ENCODE results near the gene RCAN2. TPM values are rescaled to one million over a fixed set of nuclear protein-coding genes. Genes with fewer than 3 reads are reported as not detected.

The RCAN2 gene
- total RNA-seq, 2 donors from 2014 or later = 96.5 to 210 TPM

GRCh38 chr6:46203391-46204177 lies 287.7 kb downstream of the RCAN2 start:
- no peak overlapping the region for H3K27ac ChIP-seq
- DNase-seq (ENCODE audit: low spot score) = no peak
- no peaks in the 10 kb centered on the region for H3K27me3 ChIP-seq
- H3K4me3 ChIP-seq = no peak overlapping the region
- H3K9me3 ChIP-seq = no peaks in the 10 kb centered on the region
- no peaks in the 10 kb centered on the region for H3K36me3 ChIP-seq
- TF ChIP-seq, protein P1, sequence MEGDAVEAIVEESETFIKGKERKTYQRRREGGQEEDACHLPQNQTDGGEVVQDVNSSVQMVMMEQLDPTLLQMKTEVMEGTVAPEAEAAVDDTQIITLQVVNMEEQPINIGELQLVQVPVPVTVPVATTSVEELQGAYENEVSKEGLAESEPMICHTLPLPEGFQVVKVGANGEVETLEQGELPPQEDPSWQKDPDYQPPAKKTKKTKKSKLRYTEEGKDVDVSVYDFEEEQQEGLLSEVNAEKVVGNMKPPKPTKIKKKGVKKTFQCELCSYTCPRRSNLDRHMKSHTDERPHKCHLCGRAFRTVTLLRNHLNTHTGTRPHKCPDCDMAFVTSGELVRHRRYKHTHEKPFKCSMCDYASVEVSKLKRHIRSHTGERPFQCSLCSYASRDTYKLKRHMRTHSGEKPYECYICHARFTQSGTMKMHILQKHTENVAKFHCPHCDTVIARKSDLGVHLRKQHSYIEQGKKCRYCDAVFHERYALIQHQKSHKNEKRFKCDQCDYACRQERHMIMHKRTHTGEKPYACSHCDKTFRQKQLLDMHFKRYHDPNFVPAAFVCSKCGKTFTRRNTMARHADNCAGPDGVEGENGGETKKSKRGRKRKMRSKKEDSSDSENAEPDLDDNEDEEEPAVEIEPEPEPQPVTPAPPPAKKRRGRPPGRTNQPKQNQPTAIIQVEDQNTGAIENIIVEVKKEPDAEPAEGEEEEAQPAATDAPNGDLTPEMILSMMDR (IDR thresholded peaks at IDR 0.05) = no peak
- no peaks in the 10 kb centered on the region for H3K4me1 ChIP-seq

DNA sequence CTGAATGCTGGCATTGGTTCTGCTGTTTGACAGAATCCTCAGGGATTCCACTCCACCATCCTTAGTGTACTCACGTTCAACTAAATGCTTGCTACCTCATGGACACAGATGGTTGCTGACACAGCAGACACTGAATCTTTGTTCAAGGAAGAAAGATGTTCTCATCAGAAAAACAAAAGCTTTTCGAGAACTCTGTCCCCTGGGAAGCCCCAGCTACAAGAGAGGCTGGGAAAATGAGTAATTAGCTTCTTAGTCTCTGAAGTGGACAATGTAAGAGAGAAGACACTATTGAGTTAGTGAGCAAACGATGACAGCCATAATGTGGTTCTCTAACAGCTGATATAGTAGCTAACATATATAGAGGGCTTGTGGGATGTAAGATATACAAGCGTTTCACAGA lies 289.5 kb downstream of the RCAN2 start:
- TF ChIP-seq, protein P1 (IDR thresholded peaks at IDR 0.05) = no peak
- no peaks in the 10 kb centered on the region for H3K27me3 ChIP-seq
- no peak overlapping the region for H3K4me3 ChIP-seq
- H3K36me3 ChIP-seq = no peaks in the 10 kb centered on the region
- H3K27ac ChIP-seq = no peak overlapping the region
- DNase-seq (ENCODE audit: low spot score) = no peak
- no peaks in the 10 kb centered on the region for H3K9me3 ChIP-seq
- no peaks in the 10 kb centered on the region for H3K4me1 ChIP-seq

DNA sequence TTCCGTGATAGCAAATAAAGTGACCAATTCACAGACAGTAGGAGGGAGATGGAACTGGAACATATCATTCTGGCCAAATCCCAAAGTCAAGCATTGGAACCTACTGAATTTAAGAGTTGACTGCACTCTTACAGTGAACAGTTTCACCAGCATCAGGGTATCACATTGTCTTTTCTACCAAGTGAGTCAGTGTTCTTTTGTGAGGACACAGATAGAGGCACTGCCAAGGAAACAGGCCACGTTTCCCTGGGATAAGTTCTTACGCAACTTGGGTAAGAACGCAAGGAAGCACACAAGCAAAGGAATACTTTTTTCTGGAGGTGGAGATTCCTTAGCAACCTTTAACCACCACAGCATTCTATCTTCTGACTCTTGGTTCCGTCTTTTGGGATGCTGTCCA lies 291.9 kb downstream of the RCAN2 start:
- Histone ChIP-seq H3K36me3 (no peaks in the 10 kb centered on the region), H3K4me1 (no peaks in the 10 kb centered on the region), H3K27me3 (no peaks in the 10 kb centered on the region), H3K27ac (no peak overlapping the region), H3K4me3 (no peak overlapping the region), H3K9me3 (no peaks in the 10 kb centered on the region)
- TF ChIP-seq, protein P1 (IDR thresholded peaks at IDR 0.05) = no peak
- peak; percentile 74 for DNase-seq (ENCODE audit: low spot score)

GRCh38 chr6:46191961-46192360 lies 299.3 kb downstream of the RCAN2 start:
- Histone ChIP-seq H3K9me3 (no peaks in the 10 kb centered on the region), H3K27me3 (no peaks in the 10 kb centered on the region), H3K27ac (no peak overlapping the region), H3K4me1 (no peaks in the 10 kb centered on the region), H3K4me3 (no peak overlapping the region), H3K36me3 (no peaks in the 10 kb centered on the region)
- no peak for DNase-seq (ENCODE audit: low spot score)
- TF ChIP-seq, protein P1 (IDR thresholded peaks at IDR 0.05) = no peak

DNA sequence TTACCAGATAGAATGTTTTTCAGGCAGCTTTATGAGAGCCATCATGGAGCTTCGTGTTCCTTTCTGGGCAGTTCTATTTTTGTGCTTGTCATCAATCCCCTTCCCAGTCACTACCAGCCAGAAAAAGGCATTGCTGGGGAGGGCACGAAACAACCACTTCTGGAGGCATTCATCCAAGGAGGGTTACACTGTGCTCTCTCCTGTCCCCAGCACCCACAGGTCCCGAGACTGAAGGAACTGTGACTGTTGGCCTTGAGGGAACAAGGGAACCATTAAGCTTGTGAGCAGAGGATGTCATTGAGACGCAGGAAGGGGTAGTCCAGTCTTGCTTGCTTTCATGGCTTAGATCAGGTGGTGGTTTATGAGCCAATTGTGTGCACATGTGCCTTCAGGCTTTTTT lies 300.4 kb downstream of the RCAN2 start:
- no peaks in the 10 kb centered on the region for H3K27me3 ChIP-seq
- peak overlapping the region; percentile 63 to 64 for H3K27ac ChIP-seq
- H3K36me3 ChIP-seq = no peaks in the 10 kb centered on the region
- no peaks in the 10 kb centered on the region for H3K9me3 ChIP-seq
- no peak for DNase-seq (ENCODE audit: low spot score)
- H3K4me1 ChIP-seq = no peaks in the 10 kb centered on the region
- H3K4me3 ChIP-seq = no peak overlapping the region
- TF ChIP-seq, protein P1 (IDR thresholded peaks at IDR 0.05) = no peak

DNA sequence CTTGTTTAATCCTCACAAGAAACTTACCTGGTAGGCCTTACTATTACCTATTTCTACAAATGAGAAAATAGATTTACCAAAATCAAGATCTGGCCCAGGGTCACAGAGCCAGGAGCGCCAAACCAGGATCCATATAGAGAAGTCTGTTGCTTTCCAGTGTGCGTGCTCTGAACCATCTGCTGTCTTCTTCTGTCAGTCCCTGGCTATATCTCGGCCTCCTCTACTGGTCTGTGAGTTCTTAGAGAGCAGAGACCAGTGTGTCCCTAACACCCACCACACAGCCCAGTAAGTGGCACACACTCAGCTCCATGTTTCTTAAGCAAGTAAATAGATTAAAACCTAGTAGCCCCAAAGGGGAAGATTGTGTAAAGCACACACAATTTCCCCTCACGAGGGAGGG lies 301.5 kb downstream of the RCAN2 start:
- H3K4me3 ChIP-seq = no peak overlapping the region
- TF ChIP-seq, protein P1 (IDR thresholded peaks at IDR 0.05) = no peak

More for the DNA sequence above, 301.5 kb downstream of the RCAN2 start:
- no peaks in the 10 kb centered on the region for H3K27me3 ChIP-seq
- no peak overlapping the region for H3K27ac ChIP-seq
- no peaks in the 10 kb centered on the region for H3K4me1 ChIP-seq
- H3K36me3 ChIP-seq = no peaks in the 10 kb centered on the region
- no peak for DNase-seq (ENCODE audit: low spot score)
- H3K9me3 ChIP-seq = no peaks in the 10 kb centered on the region

All from right atrium auricular region (tissue), 2 donors.